ENCODE results near the gene SYT5. TPM values are rescaled to one million over a fixed set of nuclear protein-coding genes. Genes with fewer than 3 reads are reported as not detected.

The SYT5 gene
- 0.17 TPM in 1 of 2 replicates, not detected in the other for total RNA-seq

DNA sequence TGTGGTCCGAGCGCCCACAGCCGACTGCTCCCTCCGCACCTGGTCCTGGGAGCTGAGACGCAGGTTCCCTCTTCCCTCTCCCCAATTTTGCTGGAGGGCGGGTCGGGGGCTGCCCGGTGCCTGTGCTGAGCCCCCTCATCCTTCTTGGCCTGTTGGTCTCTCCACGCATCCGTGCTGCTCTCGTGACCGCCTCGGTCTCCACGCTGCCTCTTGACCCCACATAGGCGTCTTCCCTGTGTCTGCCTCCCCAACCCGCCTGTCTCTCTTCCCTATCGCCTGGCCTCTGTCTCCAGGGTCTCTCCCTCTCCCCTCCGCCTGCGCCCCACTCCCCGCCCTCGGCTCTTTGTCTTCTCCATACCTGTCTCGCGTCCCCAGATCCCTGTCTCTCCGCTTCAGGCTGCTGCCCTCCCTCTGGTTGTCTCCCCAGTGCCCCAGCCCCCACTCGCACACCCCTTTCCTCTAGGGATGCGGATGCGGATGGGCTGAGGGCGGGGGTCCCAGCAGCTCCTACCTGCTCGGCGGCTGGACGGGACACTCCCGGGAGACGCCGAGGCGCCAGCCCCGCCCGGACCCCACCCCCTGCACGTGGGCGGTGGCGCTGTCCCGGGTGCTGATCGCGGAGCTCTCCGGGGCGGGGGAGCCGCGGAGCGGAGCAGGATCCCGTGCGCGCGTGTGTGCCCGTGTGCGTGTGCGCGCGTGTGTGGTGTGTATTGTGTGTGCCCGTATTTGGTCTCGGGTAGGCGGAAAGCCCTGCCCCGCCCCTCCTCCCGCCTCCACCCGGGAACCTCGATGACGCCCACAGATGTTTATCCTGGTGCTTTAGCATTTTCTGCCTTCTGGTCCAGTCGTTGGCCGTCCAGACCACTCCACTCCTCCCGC, at the start of gene SYT5:
SYT5 (minus strand) TSS at position 684 of the 879 bp plus-strand sequence. CDS start 1,248 bp downstream, outside the sequence.
- TF ChIP-seq, protein P1, sequence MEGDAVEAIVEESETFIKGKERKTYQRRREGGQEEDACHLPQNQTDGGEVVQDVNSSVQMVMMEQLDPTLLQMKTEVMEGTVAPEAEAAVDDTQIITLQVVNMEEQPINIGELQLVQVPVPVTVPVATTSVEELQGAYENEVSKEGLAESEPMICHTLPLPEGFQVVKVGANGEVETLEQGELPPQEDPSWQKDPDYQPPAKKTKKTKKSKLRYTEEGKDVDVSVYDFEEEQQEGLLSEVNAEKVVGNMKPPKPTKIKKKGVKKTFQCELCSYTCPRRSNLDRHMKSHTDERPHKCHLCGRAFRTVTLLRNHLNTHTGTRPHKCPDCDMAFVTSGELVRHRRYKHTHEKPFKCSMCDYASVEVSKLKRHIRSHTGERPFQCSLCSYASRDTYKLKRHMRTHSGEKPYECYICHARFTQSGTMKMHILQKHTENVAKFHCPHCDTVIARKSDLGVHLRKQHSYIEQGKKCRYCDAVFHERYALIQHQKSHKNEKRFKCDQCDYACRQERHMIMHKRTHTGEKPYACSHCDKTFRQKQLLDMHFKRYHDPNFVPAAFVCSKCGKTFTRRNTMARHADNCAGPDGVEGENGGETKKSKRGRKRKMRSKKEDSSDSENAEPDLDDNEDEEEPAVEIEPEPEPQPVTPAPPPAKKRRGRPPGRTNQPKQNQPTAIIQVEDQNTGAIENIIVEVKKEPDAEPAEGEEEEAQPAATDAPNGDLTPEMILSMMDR (IDR thresholded peaks at IDR 0.05; ENCODE audit: insufficient read depth, low read length, poor library complexity, severe bottlenecking) = no peak
- no peak for DNase-seq (ENCODE audit: low read depth)
- Histone ChIP-seq H3K36me3 (ENCODE audit: control insufficient read depth, insufficient read depth, low read length) (no peaks in the 10 kb centered on the region), H3K4me3 (ENCODE audit: low read depth, low read length) (peak within 1 kb of the TSS; percentile 13), H3K27me3 (ENCODE audit: control insufficient read depth, insufficient read depth, low read length) (peaks cover 50% of the 10 kb centered on the region)

DNA sequence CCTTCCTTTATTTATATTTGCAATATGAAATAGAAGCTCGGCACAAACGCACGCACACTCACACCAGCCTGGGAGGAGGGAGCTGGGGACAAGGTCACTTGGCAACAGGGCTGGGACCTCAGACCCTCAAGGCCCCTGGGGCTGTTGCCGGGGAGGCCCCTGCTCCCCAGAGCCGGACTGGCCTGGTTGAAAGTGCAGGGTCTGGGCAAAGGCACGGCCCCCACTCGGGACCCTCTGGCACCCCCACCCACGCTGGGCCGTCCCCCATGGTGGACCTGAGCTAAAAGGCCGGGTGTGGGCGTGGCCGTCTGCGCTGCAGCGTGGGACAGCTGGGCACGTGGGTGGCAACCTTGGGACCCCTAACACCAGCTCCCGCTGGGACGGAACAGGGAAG, 49.7 kb upstream of the SYT5 start:
- Histone ChIP-seq H3K36me3 (ENCODE audit: control insufficient read depth, insufficient read depth, low read length) (no peaks in the 10 kb centered on the region), H3K4me3 (ENCODE audit: low read depth, low read length) (no peak overlapping the region), H3K27me3 (ENCODE audit: control insufficient read depth, insufficient read depth, low read length) (no peaks in the 10 kb centered on the region)
- TF ChIP-seq, protein P1 (IDR thresholded peaks at IDR 0.05; ENCODE audit: insufficient read depth, low read length, poor library complexity, severe bottlenecking) = no peak
- DNase-seq (ENCODE audit: low read depth) = no peak

DNA sequence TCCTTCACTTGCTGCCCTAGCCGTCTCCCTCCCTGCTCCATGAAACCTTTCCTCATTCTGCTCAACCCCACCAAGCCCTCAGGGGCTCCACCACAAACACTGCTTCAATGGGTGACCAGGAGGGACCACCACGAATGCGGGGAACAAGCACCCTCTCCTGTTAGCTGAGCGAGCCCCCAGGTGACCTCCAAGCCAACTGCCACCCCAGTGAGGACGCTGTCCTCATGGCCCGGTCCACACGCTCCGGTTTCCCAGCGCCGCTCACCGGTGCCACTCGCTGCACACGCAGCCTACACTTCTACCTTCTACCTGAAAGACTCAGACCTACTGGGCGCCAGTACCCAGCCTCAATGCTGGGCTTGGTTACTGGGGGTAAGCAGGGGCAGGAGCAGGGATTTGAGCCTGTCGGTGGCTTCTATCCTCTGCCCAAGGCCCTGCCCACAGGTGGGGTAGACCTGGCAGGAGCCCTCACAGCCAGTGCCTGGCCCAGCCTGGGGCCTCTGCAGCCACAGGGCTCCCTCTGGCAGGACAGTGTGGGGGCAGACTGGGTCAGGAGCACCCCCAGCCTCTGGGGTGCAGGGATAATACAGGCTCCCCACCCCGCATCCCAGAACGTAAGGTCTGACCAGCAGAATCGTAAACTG, 49.2 kb upstream of the SYT5 start:
- H3K4me3 ChIP-seq (ENCODE audit: low read depth, low read length) = no peak overlapping the region
- TF ChIP-seq, protein P1 (IDR thresholded peaks at IDR 0.05; ENCODE audit: insufficient read depth, low read length, poor library complexity, severe bottlenecking) = no peak
- H3K27me3 ChIP-seq (ENCODE audit: control insufficient read depth, insufficient read depth, low read length) = no peaks in the 10 kb centered on the region
- H3K36me3 ChIP-seq (ENCODE audit: control insufficient read depth, insufficient read depth, low read length) = no peaks in the 10 kb centered on the region
- DNase-seq (ENCODE audit: low read depth) = no peak

DNA sequence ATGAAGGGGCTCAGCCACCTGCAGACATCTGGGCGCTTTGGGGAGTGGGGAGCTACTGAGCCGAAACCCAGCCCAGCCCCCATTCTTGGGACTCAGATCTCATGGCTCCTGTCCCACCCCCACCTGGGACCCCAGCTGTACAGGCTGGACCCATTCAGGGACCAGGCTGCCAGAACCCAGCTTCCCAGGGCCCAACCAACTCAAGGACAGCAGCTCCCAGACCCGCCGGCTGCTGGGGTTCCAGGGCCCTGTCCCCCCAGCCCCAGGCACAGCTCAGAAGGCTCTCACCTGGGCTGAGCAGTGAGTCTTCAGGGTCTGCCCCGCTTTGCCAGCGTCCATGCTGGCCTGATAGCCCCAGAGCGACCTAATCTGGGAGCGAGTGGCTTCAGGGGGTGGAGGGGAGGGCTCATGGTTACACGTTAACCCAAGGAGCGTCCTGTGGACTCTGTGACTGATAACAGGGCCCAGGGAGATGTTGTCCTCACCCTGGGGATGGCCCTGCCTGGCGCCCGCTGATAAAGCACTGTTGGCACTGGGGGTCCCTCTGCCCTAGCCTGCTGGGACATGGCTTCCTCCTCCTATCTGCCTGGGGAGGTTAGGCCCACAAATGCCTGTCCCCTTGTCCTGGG, 48.4 kb upstream of the SYT5 start, which contains the start of gene TMEM86B:
TMEM86B (minus strand) TSS at position 361 of the 629 bp plus-strand sequence; CDS start at position 339, 22 bp downstream.
- TF ChIP-seq, protein P1 (IDR thresholded peaks at IDR 0.05; ENCODE audit: insufficient read depth, low read length, poor library complexity, severe bottlenecking) = no peak
- no peak within 1 kb of the TSS for H3K4me3 ChIP-seq (ENCODE audit: low read depth, low read length)
- no peak for DNase-seq (ENCODE audit: low read depth)
- H3K27me3 ChIP-seq (ENCODE audit: control insufficient read depth, insufficient read depth, low read length) = no peaks in the 10 kb centered on the region
- no peaks in the 10 kb centered on the region for H3K36me3 ChIP-seq (ENCODE audit: control insufficient read depth, insufficient read depth, low read length)

DNA sequence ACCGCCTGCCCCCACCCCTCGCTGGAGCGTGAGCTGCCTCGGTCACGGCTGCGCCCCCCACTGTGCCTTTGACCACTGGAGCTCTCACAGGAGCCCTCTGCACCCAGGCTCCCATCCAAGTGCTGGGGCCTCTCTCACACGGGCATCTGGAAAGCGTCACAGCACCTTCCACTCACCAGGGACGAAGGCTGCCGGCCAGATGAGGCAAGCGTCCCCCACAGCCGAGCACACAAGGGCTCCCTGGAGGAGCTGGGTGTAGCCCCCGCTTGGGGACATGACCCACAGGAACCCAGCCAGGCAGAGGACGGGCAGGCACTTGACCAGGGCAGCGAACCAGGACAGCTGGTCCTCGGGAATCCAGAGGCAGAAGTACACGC, 47.9 kb upstream of the SYT5 start:
- DNase-seq (ENCODE audit: low read depth) = no peak
- H3K36me3 ChIP-seq (ENCODE audit: control insufficient read depth, insufficient read depth, low read length) = no peaks in the 10 kb centered on the region
- TF ChIP-seq, protein P1 (IDR thresholded peaks at IDR 0.05; ENCODE audit: insufficient read depth, low read length, poor library complexity, severe bottlenecking) = no peak

More for the DNA sequence above, 47.9 kb upstream of the SYT5 start:
- H3K27me3 ChIP-seq (ENCODE audit: control insufficient read depth, insufficient read depth, low read length) = no peaks in the 10 kb centered on the region
- no peak overlapping the region for H3K4me3 ChIP-seq (ENCODE audit: low read depth, low read length)
